Measurements from ENCODE around the gene OMA1.

GRCh38 chr1:58577654-58578030 is 31.1 kb upstream of the OMA1 start:
- TF ChIP-seq CTCF (IDR thresholded peaks at IDR 0.05; ENCODE audit: low read length) (no peak), EZH2 (IDR thresholded peaks at IDR 0.05; ENCODE audit: borderline replicate concordance, low read length) (no peak)
